PC-3 (cell line): ENCODE data around the gene RNASEH2B. TPM values are rescaled to one million over a fixed set of nuclear protein-coding genes. Genes with fewer than 3 reads are reported as not detected.

Source experiments
- ATAC-seq: fragments of 200-7000 bp; cut with Tn5 transposase; 2 replicates; pipeline ENCODE4 v1.9.1; 2020; ENCODE audit warnings: mild to moderate bottlenecking, moderate library complexity
- BruUV-seq: library from RNA; stranded (reverse); fragments of 400-500 nt; replicated peaks from 2 replicates; lab custom pipeline; 2021; lab: Mats Ljungman, UMichigan
- CTCF ChIA-PET: fragments of 300-600 bp; sonication (Branson Sonifier 250); formaldehyde crosslinking; loops from one replicate; lab custom pipeline; 2022; ENCODE audit warnings: antibody characterized with exemption; lab: Charles Lee
- POLR2A ChIA-PET: fragments of 300-600 bp; sonication (Branson Sonifier 250); formaldehyde crosslinking; loops from one replicate; lab custom pipeline; 2022; ENCODE audit warnings: antibody characterized with exemption; ENCODE audit not compliant: unreplicated experiment; lab: Charles Lee
- DNase-seq: peaks from one replicate; pipeline ENCODE4 v3.0.0-alpha.2; 2015
- H2AFZ ChIP-seq: fragments of 300-600 bp; sonication (generic); 2 replicates; pipeline ENCODE4 v1.6.0; 2016; ENCODE audit warnings: antibody characterized with exemption, low read length
- H3F3A ChIP-seq: fragments of 300-600 bp; sonication (generic); one replicate; pipeline ENCODE4 v1.6.0; 2017; ENCODE audit warnings: antibody characterized with exemption, low read length, control low read depth, mild to moderate bottlenecking; ENCODE audit not compliant: unreplicated experiment
- H3K27ac ChIP-seq: fragments of 300-600 bp; sonication (generic); 2 replicates; pipeline ENCODE4 v1.5.1; 2016; ENCODE audit warnings: mild to moderate bottlenecking, low read length
- H3K27me3 ChIP-seq: fragments of 300-600 bp; sonication (generic); 2 replicates; pipeline ENCODE4 v1.6.1; 2016; ENCODE audit warnings: low read length, mixed read lengths
- H3K36me3 ChIP-seq: fragments of 300-600 bp; sonication (generic); 2 replicates; pipeline ENCODE4 v1.6.1; 2016; ENCODE audit warnings: low read depth, mixed run types, low read length, mixed read lengths
- H3K4me1 ChIP-seq: fragments of 300-600 bp; sonication (generic); 2 replicates; pipeline ENCODE4 v1.5.1; 2016; ENCODE audit warnings: low read length; ENCODE audit not compliant: insufficient read depth
- H3K4me2 ChIP-seq: fragments of 300-600 bp; sonication (generic); 2 replicates; pipeline ENCODE4 v1.6.0; 2016; ENCODE audit warnings: low read length
- H3K4me3 ChIP-seq: fragments of 300-600 bp; sonication (generic); 2 replicates; pipeline ENCODE4 v1.5.1; 2016; ENCODE audit warnings: mild to moderate bottlenecking, low read length, mixed read lengths
- H3K79me2 ChIP-seq: fragments of 300-600 bp; sonication (generic); 2 replicates; pipeline ENCODE4 v1.6.1; 2017; ENCODE audit warnings: low read length, mixed read lengths
- H3K9ac ChIP-seq: fragments of 300-600 bp; sonication (generic); 2 replicates; pipeline ENCODE4 v1.6.0; 2016; ENCODE audit warnings: mild to moderate bottlenecking, low read length
- H3K9me2 ChIP-seq: fragments of 300-600 bp; sonication (generic); replicated peaks from 2 replicates; pipeline ENCODE4 v1.6.1; 2016; ENCODE audit warnings: mixed run types, low read length, mixed read lengths
- H3K9me3 ChIP-seq: fragments of 300-600 bp; sonication (generic); 2 replicates; pipeline ENCODE4 v1.6.1; 2016; ENCODE audit warnings: low read length, mixed read lengths
- H4K20me1 ChIP-seq: fragments of 300-600 bp; sonication (generic); 2 replicates; pipeline ENCODE4 v1.6.1; 2016; ENCODE audit warnings: low read length, mixed read lengths
- CTCF ChIP-seq: fragments of 300-600 bp; sonication (generic); conservative IDR thresholded peaks from 2 replicates; pipeline ENCODE4 v1.5.1; 2017; ENCODE audit warnings: antibody characterized with exemption, low read depth, mild to moderate bottlenecking, low read length
- EZH2 ChIP-seq: fragments of 300-600 bp; sonication (generic); IDR thresholded peaks from one replicate; pipeline ENCODE4 v1.6.1; 2017; ENCODE audit warnings: antibody characterized with exemption, mild to moderate bottlenecking, low read length; ENCODE audit not compliant: unreplicated experiment
- EZH2phosphoT487 ChIP-seq: fragments of 300-600 bp; sonication (generic); IDR thresholded peaks from 2 replicates; pipeline ENCODE4 v1.6.1; 2018; ENCODE audit warnings: mild to moderate bottlenecking, antibody characterized with exemption, low read length, borderline replicate concordance
- intact Hi-C: fragments of 100-400 bp; cut with micrococcal nuclease; formaldehyde crosslinking; loops from 2 replicates; pipeline ENCODE4 v1.9.0; 2023
- total RNA-seq: library from RNA; depleted of rRNA; stranded (reverse); fragments of >200 nt; gene quantifications from 2 replicates; pipeline ENCODE4 v1.2.3, GENCODE V29; 2014

RNASEH2B gene
- total RNA-seq, 1 experiment from 2014 or later: 36.0 TPM

DNA sequence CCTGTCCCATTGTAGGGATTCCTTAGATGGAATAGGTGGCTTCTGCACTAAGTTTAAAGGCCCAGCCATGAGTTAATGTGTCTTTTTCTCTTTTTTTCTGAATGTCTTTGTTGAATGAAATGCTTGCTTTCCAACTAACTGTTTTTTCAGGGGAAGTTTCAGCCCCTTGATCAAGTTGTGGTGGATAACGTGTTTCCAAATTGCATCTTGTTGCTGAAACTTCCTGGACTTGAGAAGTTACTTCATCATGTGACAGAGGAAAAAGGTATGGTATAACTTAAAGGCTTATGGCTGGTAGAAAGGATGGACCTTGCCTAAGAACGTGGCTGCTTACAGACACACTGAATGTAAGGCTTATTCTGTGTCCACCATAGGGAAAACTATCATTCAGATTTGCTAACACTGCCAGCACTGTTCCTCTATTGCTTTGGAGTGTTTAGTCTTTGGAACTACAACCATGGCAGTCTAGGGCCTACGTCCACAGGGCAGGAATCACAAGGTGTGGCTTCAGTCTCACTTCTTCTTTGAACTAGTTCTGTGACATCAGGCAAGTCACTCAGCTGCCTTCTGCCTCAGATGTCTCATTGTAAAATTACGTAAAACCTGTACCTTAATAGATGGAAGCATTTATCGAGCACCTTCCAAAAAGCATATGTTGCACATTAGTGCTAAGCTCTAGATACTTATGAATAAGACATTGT is 25.3 kb downstream of the RNASEH2B start:
- H3F3A ChIP-seq: no peaks in the 10 kb centered on the region
- TF ChIP-seq EZH2phosphoT487 (no peak), CTCF (no peak), EZH2 (no peak)
- BruUV-seq: no TSS peak
- H3K9ac ChIP-seq: no peak overlapping the region
- peaks cover 5% of the 10 kb centered on the region for H3K36me3 ChIP-seq
- POLR2A ChIA-PET: no interaction called here
- no peaks in the 10 kb centered on the region for H3K79me2 ChIP-seq
- CTCF ChIA-PET: no interaction called here
- H4K20me1 ChIP-seq: no peaks in the 10 kb centered on the region
- intact Hi-C loops: no loop called here
- H3K9me2 ChIP-seq: no peaks in the 10 kb centered on the region
- H3K4me2 ChIP-seq: no peak overlapping the region
- no peak overlapping the region for H2AFZ ChIP-seq
- no peak overlapping the region for H3K27ac ChIP-seq
- no peak overlapping the region for H3K4me3 ChIP-seq
- H3K4me1 ChIP-seq: no peaks in the 10 kb centered on the region
- H3K9me3 ChIP-seq: no peaks in the 10 kb centered on the region
- H3K27me3 ChIP-seq: no peaks in the 10 kb centered on the region
- DNase-seq (no peak), ATAC-seq (no peak)

DNA sequence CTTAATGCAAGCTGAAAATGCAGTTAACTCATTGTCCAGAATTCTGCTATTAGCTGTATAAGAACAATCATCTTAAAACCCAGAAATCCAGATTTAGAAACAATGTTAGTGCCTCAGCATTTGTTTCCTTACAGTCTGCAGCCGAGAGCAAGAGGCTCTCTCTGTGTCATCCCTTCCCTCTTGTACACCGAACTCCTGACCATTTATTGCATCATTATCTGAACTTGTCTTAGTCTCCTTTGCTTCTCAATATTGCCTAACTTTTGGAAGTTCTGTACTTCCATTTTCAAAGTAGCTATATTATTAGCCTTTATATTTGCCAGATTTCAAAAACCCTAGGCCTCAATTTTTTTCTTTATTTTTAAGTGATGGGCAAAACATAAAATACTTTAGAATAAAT is 27.1 kb downstream of the RNASEH2B start:
- Histone ChIP-seq H3K4me2 (no peak overlapping the region), H4K20me1 (no peaks in the 10 kb centered on the region), H3K4me1 (no peaks in the 10 kb centered on the region), H3K79me2 (no peaks in the 10 kb centered on the region), H3K27me3 (no peaks in the 10 kb centered on the region), H3K9me2 (no peaks in the 10 kb centered on the region), H3K9ac (no peak overlapping the region), H3F3A (no peaks in the 10 kb centered on the region), H2AFZ (no peak overlapping the region), H3K9me3 (no peaks in the 10 kb centered on the region), H3K36me3 (peaks cover 5% of the 10 kb centered on the region), H3K4me3 (no peak overlapping the region), H3K27ac (no peak overlapping the region)
- no peak for TF ChIP-seq EZH2phosphoT487
- no peak for TF ChIP-seq EZH2
- no peak for TF ChIP-seq CTCF
- ChIA-PET CTCF (no interaction called here), POLR2A (no interaction called here)
- no peak for DNase-seq
- no peak for ATAC-seq
- intact Hi-C loops: no loop called here
- BruUV-seq: no TSS peak

DNA sequence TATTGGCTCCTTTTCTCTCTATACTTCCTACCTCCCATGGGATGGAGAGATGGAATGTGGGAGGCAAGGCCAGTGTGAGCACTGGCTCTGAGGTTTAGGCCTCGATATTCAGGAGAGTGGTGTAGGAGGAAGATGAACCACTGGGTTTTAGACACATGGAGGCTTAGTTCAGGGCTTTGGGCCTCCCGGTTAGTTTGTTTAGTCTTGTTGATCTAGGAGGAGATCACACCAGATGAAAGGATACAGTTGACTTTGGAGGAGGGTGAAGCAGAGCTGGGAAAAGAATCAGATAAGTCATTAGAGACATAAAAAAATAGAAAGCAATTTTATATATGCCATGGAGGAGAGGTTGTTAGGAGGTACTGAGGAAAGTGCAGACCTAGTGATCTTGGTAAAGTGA is 30.9 kb downstream of the RNASEH2B start:
- ATAC-seq (no peak), DNase-seq (no peak)
- no peaks in the 10 kb centered on the region for H3K36me3 ChIP-seq
- no peaks in the 10 kb centered on the region for H3K9me2 ChIP-seq
- H2AFZ ChIP-seq: no peak overlapping the region
- no peaks in the 10 kb centered on the region for H3K27me3 ChIP-seq
- H3K27ac ChIP-seq: no peak overlapping the region
- CTCF ChIA-PET: no interaction called here
- H3K9ac ChIP-seq: no peak overlapping the region
- no peaks in the 10 kb centered on the region for H4K20me1 ChIP-seq
- H3K4me1 ChIP-seq: no peaks in the 10 kb centered on the region
- POLR2A ChIA-PET: no interaction called here
- H3K4me2 ChIP-seq: no peak overlapping the region
- no peaks in the 10 kb centered on the region for H3F3A ChIP-seq
- H3K4me3 ChIP-seq: no peak overlapping the region
- TF ChIP-seq EZH2phosphoT487 (no peak), EZH2 (no peak), CTCF (no peak)
- no peaks in the 10 kb centered on the region for H3K79me2 ChIP-seq
- no peaks in the 10 kb centered on the region for H3K9me3 ChIP-seq
- no TSS peak for BruUV-seq
- intact Hi-C loops: no loop called here
